Loucy (cell line): ENCODE measurements around the gene TRAPPC6A.

Source experiments
- CTCF ChIP-seq: fragments of 200-600 bp; sonication (generic); conservative IDR thresholded peaks from 2 replicates; pipeline ENCODE4 v1.5.1; 2014; ENCODE audit warnings: mild to moderate bottlenecking, antibody characterized with exemption, low read length
- EZH2phosphoT487 ChIP-seq: fragments of 200-600 bp; IDR thresholded peaks from 2 replicates; pipeline ENCODE4 v1.6.1; 2018; ENCODE audit warnings: antibody characterized with exemption, mild to moderate bottlenecking, moderate library complexity, borderline replicate concordance

GRCh38 chr19:45175515-45176345 is 2.3 kb downstream of the TRAPPC6A start:
- TF ChIP-seq CTCF (no peak), EZH2phosphoT487 (no peak)
